HCT116 (cell line): ENCODE measurements around the gene PNP. TPM values are rescaled to one million over a fixed set of nuclear protein-coding genes. Genes with fewer than 3 reads are reported as not detected.

Experiments used
- ATAC-seq: fragments of 200-7000 bp; cut with Tn5 transposase; 2 replicates; pipeline ENCODE4 v1.9.1; 2020; ENCODE audit warnings: mild to moderate bottlenecking, moderate library complexity
- BruUV-seq: library from RNA; stranded (reverse); fragments of 400-500 nt; replicated peaks from 2 replicates; lab custom pipeline; 2021; lab: Mats Ljungman, UMichigan
- CTCF ChIA-PET: fragments of 300-600 bp; sonication (Branson Sonifier 250); formaldehyde crosslinking; loops from one replicate; lab custom pipeline; 2021; ENCODE audit warnings: antibody characterized with exemption; lab: Charles Lee
- POLR2A ChIA-PET: fragments of 300-600, 350-600 bp; sonication (Branson Sonifier 250); formaldehyde crosslinking; loops from one replicate; lab custom pipeline; 2021; ENCODE audit warnings: antibody characterized with exemption; lab: Charles Lee
- RAD21 ChIA-PET, 2 experiments: fragments of 300-600 bp; sonication (Branson Sonifier 250); formaldehyde crosslinking; loops; one replicate each; lab custom pipeline; 2023; ENCODE audit warnings: low total read pairs in 2 of 2; ENCODE audit not compliant: uncharacterized antibody in 2 of 2, unreplicated experiment in 2 of 2, low non-redundant PET in 1 of 2; lab: Charles Lee
- DNase-seq: peaks from one replicate; pipeline ENCODE4 v3.0.0-alpha.2; 2010; ENCODE audit warnings: low read depth, low spot score
- H2AFZ ChIP-seq: fragments of 200-600 bp; shearing (Covaris generic), sonication (generic); 2 replicates; pipeline ENCODE4 v1.6.1; 2017; ENCODE audit warnings: low read depth, mixed run types, mixed read lengths, antibody characterized with exemption, low read length; ENCODE audit not compliant: poor library complexity, severe bottlenecking
- H3K27ac ChIP-seq: 2 replicates; pipeline ENCODE4 v1.5.1; 2012; ENCODE audit warnings: low read depth, low read length
- H3K27me3 ChIP-seq: fragments of 200-600 bp; sonication (generic); 2 replicates; pipeline ENCODE4 v1.6.1; 2016; ENCODE audit warnings: mixed run types, low read length, mixed read lengths; ENCODE audit not compliant: insufficient read depth
- H3K36me3 ChIP-seq, 2 experiments: fragments of 200-500 bp in 1 of 2; fragments of 200-600 bp in 1 of 2; sonication (Bioruptor generic) in 1 of 2; sonication (generic) in 1 of 2; 2 replicates each; pipeline versions ENCODE4 v1.5.1 to v1.6.1; 2014 to 2016; ENCODE audit warnings: low read length in 2 of 2, inconsistent platforms in 1 of 2, mixed read lengths in 1 of 2, mixed run types in 1 of 2; ENCODE audit not compliant: insufficient read depth in 2 of 2, control insufficient read depth in 1 of 2
- H3K4me1 ChIP-seq, 2 experiments: fragments of 200-600 bp in 1 of 2; sonication (generic) in 1 of 2; 2 replicates each; pipeline versions ENCODE4 v1.5.1 to v1.6.1; 2012 to 2017; ENCODE audit warnings: low read length in 2 of 2, inconsistent platforms in 1 of 2, mild to moderate bottlenecking in 1 of 2, mixed read lengths in 1 of 2, mixed run types in 1 of 2, moderate library complexity in 1 of 2; ENCODE audit not compliant: insufficient read depth in 2 of 2, control insufficient read depth in 1 of 2
- H3K4me2 ChIP-seq: fragments of 200-600 bp; sonication (generic); 2 replicates; pipeline ENCODE4 v1.6.1; 2017; ENCODE audit warnings: mixed run types, low read length, mixed read lengths
- H3K4me3 ChIP-seq, 2 experiments: fragments of 200-600 bp in 1 of 2; sonication (generic) in 1 of 2; replicated peaks in 1 of 2; 2 replicates each; pipeline ENCODE4 v1.5.1; 2011 to 2016; ENCODE audit warnings: low read length in 2 of 2, control low read depth in 1 of 2, low read depth in 1 of 2, mild to moderate bottlenecking in 1 of 2, mixed read lengths in 1 of 2, mixed run types in 1 of 2
- H3K79me2 ChIP-seq: fragments of 200-600 bp; sonication (generic); 2 replicates; pipeline ENCODE4 v1.6.1; 2017; ENCODE audit warnings: mild to moderate bottlenecking, mixed run types, low read length, moderate library complexity, mixed read lengths; ENCODE audit not compliant: insufficient read depth
- H3K9ac ChIP-seq: fragments of 200-600 bp; sonication (generic); 2 replicates; pipeline ENCODE4 v1.6.1; 2016; ENCODE audit warnings: low read length, mixed read lengths
- H3K9me2 ChIP-seq: fragments of 200-600 bp; sonication (generic), shearing (Covaris generic); 2 replicates; pipeline ENCODE4 v1.6.1; 2017; ENCODE audit warnings: mixed run types, mild to moderate bottlenecking, moderate library complexity; ENCODE audit not compliant: insufficient read depth
- H3K9me3 ChIP-seq, 2 experiments: fragments of 200-500 bp in 1 of 2; fragments of 200-600 bp in 1 of 2; sonication (Bioruptor generic) in 1 of 2; sonication (generic) in 1 of 2; 2 replicates each; pipeline ENCODE4 v1.6.1; 2014 to 2017; ENCODE audit warnings: low read length in 2 of 2, mixed read lengths in 2 of 2, inconsistent platforms in 1 of 2, low read depth in 1 of 2, mild to moderate bottlenecking in 1 of 2, mixed run types in 1 of 2, moderate library complexity in 1 of 2; ENCODE audit not compliant: control insufficient read depth in 1 of 2, insufficient read depth in 1 of 2
- H4K20me1 ChIP-seq: fragments of 200-600 bp; sonication (generic), shearing (Covaris generic); 2 replicates; pipeline ENCODE4 v1.6.1; 2017; ENCODE audit warnings: mixed run types, mild to moderate bottlenecking, moderate library complexity; ENCODE audit not compliant: insufficient read depth
- ATF3 ChIP-seq: IDR thresholded peaks from 2 replicates; pipeline ENCODE4 v1.6.1; 2012
- CBX3 ChIP-seq: IDR thresholded peaks from 2 replicates; pipeline ENCODE4 v1.6.1; 2012; ENCODE audit warnings: low read depth
- CEBPB ChIP-seq: IDR thresholded peaks from 2 replicates; pipeline ENCODE4 v1.6.1; 2012; ENCODE audit warnings: low read depth
- CTCF ChIP-seq, 3 experiments: fragments of 200-600 bp in 1 of 3; sonication (generic) in 1 of 3; IDR thresholded peaks in 2 of 3; conservative IDR thresholded peaks in 1 of 3; 2 replicates each; pipeline ENCODE4 v1.5.1; 2012 to 2017; ENCODE audit warnings: low read depth in 2 of 3, low read length in 2 of 3, antibody characterized with exemption in 1 of 3, borderline replicate concordance in 1 of 3, control low read depth in 1 of 3, mild to moderate bottlenecking in 1 of 3, mixed read lengths in 1 of 3, mixed run types in 1 of 3, moderate library complexity in 1 of 3; ENCODE audit not compliant: insufficient read depth in 1 of 3
- EGR1 ChIP-seq: IDR thresholded peaks from 2 replicates; pipeline ENCODE4 v1.6.1; 2012; ENCODE audit warnings: low read depth
- EZH2 ChIP-seq: fragments of 200-600 bp; sonication (generic); IDR thresholded peaks from 2 replicates; pipeline ENCODE4 v1.6.1; 2017; ENCODE audit warnings: antibody characterized with exemption, mixed run types
- JUND ChIP-seq: IDR thresholded peaks from 2 replicates; pipeline ENCODE4 v1.6.1; 2012
- POLR2A ChIP-seq: IDR thresholded peaks from 2 replicates; pipeline ENCODE4 v1.7.0; 2011; ENCODE audit warnings: borderline replicate concordance; ENCODE audit not compliant: insufficient read depth, insufficient read length; ENCODE audit errors: extremely low read depth
- POLR2AphosphoS5 ChIP-seq: IDR thresholded peaks from 2 replicates; pipeline ENCODE4 v1.6.1; 2011; ENCODE audit warnings: mild to moderate bottlenecking, low read depth, low read length, moderate library complexity
- RAD21 ChIP-seq: IDR thresholded peaks from 2 replicates; pipeline ENCODE4 v1.6.1; 2012; ENCODE audit warnings: low read depth, mild to moderate bottlenecking
- REST ChIP-seq: IDR thresholded peaks from 2 replicates; pipeline ENCODE4 v1.6.1; 2012; ENCODE audit warnings: low read depth
- SIN3A ChIP-seq: IDR thresholded peaks from 2 replicates; pipeline ENCODE4 v1.6.1; 2012; ENCODE audit warnings: low read depth
- SP1 ChIP-seq: IDR thresholded peaks from 2 replicates; pipeline ENCODE4 v1.6.1; 2012; ENCODE audit warnings: low read depth
- SRF ChIP-seq: IDR thresholded peaks from 2 replicates; pipeline ENCODE4 v1.6.1; 2012; ENCODE audit warnings: low read depth
- YY1 ChIP-seq: IDR thresholded peaks from 2 replicates; pipeline ENCODE4 v1.6.1; 2011; ENCODE audit warnings: low read length, low read depth, moderate library complexity, mild to moderate bottlenecking; ENCODE audit not compliant: insufficient replicate concordance; ENCODE audit errors: extremely low read depth
- ZBTB33 ChIP-seq: IDR thresholded peaks from 2 replicates; pipeline ENCODE4 v1.6.1; 2011; ENCODE audit warnings: mild to moderate bottlenecking, low read length, moderate library complexity; ENCODE audit not compliant: insufficient replicate concordance; ENCODE audit errors: extremely low read depth
- ZFX ChIP-seq: fragments of 450-650 bp; IDR thresholded peaks from 2 replicates; pipeline ENCODE4 v1.6.1; 2017
- ZNF274 ChIP-seq: fragments of 200-500 bp; sonication (Bioruptor generic); IDR thresholded peaks from 2 replicates; pipeline ENCODE4 v1.6.1; 2014; ENCODE audit warnings: mild to moderate bottlenecking, low read depth, low read length, inconsistent platforms
- intact Hi-C: fragments of 100-400 bp; cut with micrococcal nuclease; formaldehyde crosslinking; loops from 2 replicates; pipeline ENCODE4 v1.10.0; 2022
- total RNA-seq: library from RNA; stranded (reverse); gene quantifications from one replicate; pipeline ENCODE4 v1.2.1, GENCODE V29; 2021; ENCODE audit not compliant: unreplicated experiment

PNP gene
- total RNA-seq, 1 experiment from 2014 or later, result 63.0 TPM

- TF ChIP-seq ZBTB33, result no peak
- no peak for TF ChIP-seq ZNF274
Measured at GRCh38 chr14:20424851-20425250, 44.4 kb upstream of the PNP start (continued).

- ATAC-seq, result peak; percentile 82
- Histone ChIP-seq H3K9me2 (no peaks in the 10 kb centered on the region), H3K36me3 (no peaks in the 10 kb centered on the region), H3K27me3 (no peaks in the 10 kb centered on the region), H3K79me2 (no peaks in the 10 kb centered on the region), H3K4me2 (peak overlapping the region; percentile 64), H3K27ac (peak overlapping the region; percentile 42), H3K9me3 (no peaks in the 10 kb centered on the region), H3K4me1 (peaks cover 10 to 14% of the 10 kb centered on the region in 2 experiments), H4K20me1 (no peaks in the 10 kb centered on the region), H3K9ac (no peak overlapping the region), H3K4me3 (peak overlapping the region in 1 of 2 experiments; percentile 33; a peak in 3 of 4 replicates), H2AFZ (peak overlapping the region; percentile 65)
- intact Hi-C loops, result no loop called here
- peak; percentile 13 for DNase-seq
- ChIA-PET POLR2A (no interaction called here), CTCF (no interaction called here), RAD21 (no interaction called here)
- TSS peak; percentile 50 for BruUV-seq
- no peak for TF ChIP-seq EGR1
- TF ChIP-seq ATF3, result no peak
- no peak for TF ChIP-seq YY1
- no peak for TF ChIP-seq POLR2A
- TF ChIP-seq JUND, result peak; percentile 45
- no peak for TF ChIP-seq CBX3
- TF ChIP-seq SRF, result no peak
- TF ChIP-seq RAD21, result no peak
- TF ChIP-seq ZNF274, result no peak
- no peak for TF ChIP-seq REST
- TF ChIP-seq CEBPB, result no peak
- no peak for TF ChIP-seq SIN3A
- TF ChIP-seq EZH2, result no peak
- TF ChIP-seq ZFX, result no peak
- TF ChIP-seq CTCF (IDR thresholded peaks at IDR 0.05 in 2 of 3, conservative IDR thresholded peaks at IDR 0.05 in 1 of 3; ENCODE audit: borderline replicate concordance in 1 of 3, insufficient read depth in 1 of 3, low read depth in 2 of 3, low read length in 2 of 3), result no peak
- no peak for TF ChIP-seq SP1
- 0 out of 2 replicates have a peak, but pooled peaks have one; percentile 19 for TF ChIP-seq POLR2AphosphoS5
Measured at GRCh38 chr14:20427231-20428009, 41.8 kb upstream of the PNP start.
